GM19463 (cell line): ENCODE data around the gene TMEM106B.
"Not testable (repeated sequence)": the region's sequence is repeated elsewhere in the genome, so short reads cannot be mapped to it uniquely, and the experiment has no call there.

ENCODE experiments used
- ATAC-seq: cut with Tn5 transposase; IDR thresholded peaks from one replicate; pipeline ENCODE4 v1.9.1; 2021; ENCODE audit warnings: mild to moderate bottlenecking, moderate library complexity; ENCODE audit not compliant: unreplicated experiment

The TMEM106B gene

DNA sequence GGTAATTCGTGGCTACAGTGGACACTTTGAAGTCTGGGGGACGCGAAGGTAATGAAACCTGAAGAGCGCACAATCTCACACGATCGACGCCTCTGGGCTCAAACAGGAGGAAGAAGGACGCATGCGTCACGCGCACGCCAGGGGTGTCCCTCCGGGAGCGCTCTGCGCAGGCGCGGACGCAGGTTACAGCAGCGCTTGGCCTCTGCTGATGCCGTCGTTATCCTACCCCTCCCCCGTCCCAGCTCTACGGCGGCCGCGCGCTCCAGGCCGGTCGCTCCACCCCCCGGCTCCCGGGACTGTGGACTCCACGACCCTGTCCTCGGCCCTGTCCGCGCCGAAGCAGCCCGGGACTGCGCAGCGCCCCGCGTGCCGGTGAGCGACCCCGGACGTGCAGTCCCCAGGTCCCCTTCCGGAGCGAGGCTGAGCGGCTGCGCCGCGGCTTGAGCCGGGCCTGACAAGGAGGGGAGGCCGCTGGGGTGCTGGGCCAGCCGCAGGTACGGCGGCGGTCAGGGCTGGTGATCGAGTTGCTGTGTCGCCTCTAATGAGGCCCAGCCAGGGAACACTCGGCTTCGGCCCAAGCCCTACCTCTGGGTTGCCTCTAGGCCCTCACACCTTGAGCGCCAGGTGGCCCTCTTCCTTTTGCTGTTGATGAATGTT is at the start of gene TMEM106B:
TMEM106B (plus strand) TSS at position 241 of the 657 bp plus-strand sequence. CDS start 3,517 bp downstream, outside the sequence.
- ATAC-seq: peak; percentile 91

DNA sequence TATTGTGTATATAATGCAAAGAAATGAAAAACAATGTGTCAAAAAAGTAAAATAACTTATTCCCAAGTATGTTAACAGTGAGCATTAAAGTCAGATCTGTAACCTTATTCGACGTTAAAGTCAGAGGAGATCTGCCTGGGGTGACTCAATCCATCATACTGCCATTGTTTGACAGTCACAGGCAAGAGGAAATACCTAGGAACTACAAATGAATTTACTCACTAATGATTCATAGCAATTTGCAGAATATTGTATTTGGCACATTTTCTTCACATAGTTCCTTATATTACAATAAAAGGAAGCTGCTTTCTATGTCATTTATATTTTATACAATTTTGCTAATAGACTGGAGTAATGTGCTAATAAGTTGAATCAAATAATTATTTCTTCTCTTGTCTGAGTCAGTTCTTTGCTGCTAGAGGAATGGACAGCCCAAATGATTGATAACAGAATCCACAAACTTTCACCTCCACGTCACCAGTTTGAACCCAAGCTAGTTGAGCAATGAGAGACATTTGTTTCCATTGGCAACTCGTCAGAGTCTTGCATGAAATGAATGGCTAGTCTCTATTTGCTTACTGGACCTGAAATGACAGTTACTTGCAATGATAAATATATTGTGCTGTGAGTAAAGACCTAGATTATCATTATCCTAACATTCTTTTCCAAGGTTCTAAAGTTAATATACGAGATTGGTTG is 48.5 kb upstream of the TMEM106B start:
- no peak for ATAC-seq

DNA sequence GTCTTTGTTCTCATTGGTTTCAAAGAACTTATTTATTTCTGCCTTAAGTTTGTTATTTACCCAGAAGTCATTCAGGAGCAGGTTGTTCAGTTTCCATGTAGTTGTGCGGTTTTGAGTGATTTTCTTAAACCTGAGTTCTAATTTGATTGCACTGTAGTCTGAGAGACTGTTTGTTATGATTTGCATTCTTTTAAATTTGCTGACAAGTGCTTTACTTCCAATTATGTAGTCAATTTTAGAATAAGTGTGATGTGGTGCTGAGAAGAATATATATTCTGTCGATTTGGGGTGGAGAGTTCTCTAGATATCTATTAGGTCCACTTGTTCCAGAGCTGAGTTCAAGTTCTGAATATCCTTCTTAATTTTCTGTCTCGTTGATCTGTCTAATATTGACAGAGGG is 43.0 kb upstream of the TMEM106B start:
- ATAC-seq: not testable (repeated sequence)

DNA sequence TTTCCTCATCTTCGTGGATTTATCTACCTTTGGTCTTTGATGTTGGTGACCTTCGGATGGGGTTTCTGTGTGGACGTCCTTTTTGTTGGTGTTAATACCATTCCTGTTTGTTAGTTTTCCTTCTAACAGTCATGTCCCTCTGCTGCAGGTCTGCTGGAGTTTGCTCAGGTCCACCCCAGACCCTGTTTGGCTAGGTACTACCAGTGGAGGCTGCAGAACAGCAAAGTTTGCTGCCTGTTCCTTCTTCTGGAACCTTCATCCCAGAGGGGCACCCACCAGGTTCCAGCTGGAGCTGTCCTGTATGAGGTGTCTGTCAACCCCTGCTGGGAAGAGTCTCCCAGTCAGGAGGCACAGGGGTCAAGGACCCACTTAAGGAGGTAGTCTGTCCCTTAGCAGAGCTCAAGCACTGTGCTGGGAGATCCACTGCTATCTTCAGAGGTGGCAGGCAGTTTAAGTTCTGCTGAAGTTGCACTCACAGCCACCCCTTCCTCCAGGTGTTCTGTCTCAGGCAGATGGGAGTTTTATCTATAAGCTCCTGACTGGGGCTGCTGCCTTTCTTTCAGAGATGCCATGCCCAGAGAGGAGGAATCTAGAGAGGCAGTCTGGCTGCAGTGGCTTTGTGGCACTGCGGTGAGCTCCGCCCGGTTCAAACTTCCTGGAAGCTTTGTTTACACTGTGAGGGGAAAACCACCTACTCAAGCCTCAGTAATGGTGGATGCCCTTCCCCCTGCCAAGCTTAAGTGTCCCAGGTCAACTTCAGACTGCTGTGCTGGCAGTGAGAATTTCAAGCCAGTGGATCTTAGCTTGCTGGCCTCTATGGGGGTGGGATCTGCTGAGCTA is 40.9 kb upstream of the TMEM106B start:
- not testable (repeated sequence) for ATAC-seq

DNA sequence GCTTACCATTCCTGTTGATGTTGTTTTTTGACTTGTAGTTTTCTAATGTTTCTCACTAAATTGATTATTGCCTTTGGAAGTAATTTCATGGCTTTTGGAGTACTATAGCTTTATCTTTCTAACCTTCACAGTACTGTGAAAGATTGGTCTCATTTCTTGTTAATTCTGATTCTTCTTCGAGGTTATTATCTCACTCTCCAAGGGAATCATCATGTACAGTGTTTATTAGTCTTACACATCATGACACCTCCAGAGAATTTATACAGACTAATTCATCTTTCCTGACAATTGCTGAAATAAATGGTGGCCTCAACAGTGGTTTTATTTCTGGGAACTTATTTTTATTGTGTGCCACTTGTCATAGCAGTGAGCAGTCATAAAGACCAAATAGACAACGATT is 37.4 kb upstream of the TMEM106B start:
- ATAC-seq: no peak

DNA sequence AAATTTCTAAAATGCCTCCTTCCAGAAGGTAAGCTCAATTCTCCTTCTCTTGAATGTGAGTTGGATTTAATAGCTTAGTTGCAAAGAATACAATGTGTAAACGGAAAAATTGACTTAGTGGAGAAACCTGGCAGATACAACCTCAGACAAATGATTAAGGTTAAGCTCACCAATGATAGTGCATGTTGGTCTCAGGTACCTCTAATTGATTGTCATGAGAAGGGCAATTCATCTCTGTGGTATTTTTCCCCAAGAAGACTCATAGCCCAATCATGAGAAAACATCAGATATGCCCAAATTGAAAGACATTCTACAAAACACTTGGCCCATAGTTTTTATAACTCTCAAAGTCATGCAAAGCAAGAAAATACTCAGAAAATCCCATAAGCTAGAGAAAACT is 36.2 kb upstream of the TMEM106B start:
- ATAC-seq: no peak

DNA sequence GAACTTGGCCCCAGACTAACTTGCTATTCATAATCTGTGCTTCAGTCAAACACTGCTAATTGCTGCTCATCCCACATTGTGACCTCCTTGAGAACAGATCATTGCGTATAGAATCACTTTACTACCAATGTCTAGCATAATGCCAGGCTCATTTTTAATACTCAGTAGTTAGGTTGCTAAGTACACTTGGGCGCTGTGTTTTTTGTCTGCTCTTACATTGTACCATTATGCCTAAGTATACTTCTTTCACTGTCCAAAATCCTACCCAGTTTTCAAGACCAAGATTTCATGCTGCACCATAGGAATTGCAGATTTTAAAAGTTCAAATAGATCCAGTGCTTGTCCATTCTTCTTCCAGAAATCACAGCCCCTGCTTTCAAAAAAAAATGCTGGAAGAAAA is 32.8 kb upstream of the TMEM106B start:
- ATAC-seq: no peak

DNA sequence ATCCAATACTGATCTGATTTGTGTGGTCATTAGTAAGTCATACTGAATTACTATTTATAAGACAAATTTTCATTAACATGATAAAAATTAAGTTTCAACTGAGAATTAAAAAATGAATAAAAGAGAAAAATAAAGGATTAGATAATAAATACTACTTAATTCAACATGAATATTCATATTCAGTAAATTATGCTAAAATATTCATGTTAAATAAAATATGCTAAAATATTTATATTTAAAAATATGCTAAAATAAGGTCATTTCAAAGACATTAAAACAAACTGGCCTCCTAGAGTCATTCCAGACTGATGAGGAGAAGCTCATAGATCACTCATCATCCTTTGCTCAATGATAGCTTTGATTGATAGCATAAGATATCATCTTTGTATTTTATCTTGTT is 16.7 kb upstream of the TMEM106B start:
- no peak for ATAC-seq

DNA sequence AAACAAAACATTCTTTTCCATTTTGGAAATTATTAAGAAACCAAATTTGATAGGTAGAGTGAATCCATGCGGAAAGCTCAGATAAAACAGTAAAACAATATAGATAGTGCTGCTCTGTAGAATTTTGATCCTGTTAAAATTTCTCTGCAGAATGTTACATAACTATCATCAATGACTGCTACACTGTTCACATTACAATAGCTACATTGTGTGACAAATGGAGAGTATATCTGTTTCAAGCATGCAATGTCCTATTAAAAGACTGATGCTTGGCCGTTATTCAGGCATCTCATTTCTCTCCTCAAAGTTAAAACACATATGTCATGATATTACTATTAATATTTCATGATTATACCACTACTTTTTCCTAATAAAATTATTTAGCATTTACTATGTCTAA is 14.7 kb upstream of the TMEM106B start:
- ATAC-seq: no peak

DNA sequence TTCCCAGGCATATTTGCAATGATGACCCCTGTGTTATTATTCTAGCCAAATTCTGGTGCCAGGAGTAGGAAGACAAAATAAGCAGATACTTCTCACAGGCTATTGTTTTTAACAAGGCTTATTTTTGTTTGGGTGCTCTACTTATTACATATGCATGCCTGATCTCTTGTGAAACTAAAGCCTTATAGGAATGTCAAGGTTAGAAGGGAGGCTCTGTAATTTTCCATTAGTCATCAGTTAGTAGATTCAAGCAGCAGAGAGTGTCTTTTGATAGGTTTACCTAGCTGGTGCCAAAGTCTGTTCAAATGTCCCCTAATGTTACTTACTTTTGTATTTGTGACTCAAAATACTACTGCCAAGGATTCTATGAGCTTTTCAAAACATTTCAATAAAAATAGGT is 11.7 kb upstream of the TMEM106B start:
- ATAC-seq: no peak

DNA sequence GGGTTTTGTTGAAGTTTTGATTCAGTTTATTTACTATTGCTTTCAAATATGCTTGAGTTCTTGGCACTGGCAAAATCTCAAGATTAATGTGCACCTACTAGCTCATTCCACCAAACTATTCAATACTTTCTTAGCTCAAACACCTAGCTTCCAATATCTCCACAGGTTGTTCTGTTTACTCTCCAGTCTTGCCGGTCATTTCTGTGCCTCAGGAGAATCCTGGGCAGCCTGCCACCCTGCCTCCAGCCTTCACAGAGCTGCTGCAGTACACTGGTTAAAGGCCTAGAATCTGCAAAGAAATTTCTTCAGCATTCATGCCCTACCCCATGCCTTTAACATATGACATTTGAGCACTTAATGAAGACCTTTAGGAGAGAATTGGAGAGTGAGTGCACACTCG is 4.0 kb upstream of the TMEM106B start:
- ATAC-seq: no peak

DNA sequence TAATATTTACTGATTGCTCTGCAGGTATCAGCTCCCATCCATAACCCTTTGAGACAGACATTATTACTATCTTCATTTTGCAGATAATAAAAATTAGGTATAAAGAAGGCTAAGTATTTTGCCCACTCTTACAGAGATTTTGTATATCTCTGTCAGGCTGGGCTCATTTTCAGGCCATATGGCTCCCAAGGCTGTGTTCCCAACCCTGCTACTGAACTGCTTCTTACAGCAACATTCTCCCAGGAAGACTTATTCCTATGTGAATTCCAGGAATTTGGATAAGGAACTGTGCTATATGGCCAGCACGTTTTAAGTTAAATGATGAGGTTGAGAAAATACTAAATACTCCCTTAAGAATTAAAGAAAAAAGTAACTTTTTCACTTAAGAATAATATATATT is 1.9 kb upstream of the TMEM106B start:
- ATAC-seq: no peak

DNA sequence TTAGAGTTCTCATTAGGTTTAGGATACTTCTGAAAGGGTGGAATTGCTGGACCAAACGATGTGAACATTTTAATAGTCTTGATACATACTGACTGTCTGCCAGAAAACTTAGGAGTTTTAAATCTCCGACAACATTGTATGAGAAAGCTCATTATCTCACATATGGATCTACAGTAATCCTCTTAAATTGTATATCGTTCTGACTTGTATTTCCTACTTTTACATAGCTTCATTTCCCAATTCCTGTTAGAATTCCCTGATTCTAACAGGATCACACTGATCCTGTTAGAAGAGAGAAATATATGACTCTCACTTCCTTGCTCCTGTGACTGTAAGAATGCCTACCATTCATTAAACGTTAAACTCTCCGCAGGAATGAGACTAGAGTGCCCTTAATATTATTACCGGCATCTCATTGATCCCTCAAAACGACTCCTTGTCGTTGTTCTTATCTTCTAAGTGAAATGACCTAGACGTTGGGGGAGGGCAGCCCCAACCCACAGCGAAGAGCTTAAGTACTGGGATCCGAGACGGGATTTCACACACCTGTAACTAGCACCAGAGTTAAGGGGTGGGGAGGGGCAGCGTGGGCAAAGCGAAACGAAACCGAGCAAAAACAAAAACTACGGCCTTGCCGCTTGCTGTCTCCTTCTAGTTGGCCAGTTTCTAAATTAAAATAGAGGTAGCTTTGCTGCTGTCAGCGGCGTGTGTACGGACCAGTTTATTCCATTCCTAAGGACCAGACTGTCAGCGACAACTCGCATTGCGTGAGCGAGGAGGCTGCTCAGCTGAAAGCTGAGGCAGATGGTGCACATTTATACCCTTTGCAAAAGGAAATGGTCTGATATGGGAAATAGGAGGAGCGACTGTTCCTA is 678 bp upstream of the TMEM106B start:
- peak; percentile 24 for ATAC-seq

DNA sequence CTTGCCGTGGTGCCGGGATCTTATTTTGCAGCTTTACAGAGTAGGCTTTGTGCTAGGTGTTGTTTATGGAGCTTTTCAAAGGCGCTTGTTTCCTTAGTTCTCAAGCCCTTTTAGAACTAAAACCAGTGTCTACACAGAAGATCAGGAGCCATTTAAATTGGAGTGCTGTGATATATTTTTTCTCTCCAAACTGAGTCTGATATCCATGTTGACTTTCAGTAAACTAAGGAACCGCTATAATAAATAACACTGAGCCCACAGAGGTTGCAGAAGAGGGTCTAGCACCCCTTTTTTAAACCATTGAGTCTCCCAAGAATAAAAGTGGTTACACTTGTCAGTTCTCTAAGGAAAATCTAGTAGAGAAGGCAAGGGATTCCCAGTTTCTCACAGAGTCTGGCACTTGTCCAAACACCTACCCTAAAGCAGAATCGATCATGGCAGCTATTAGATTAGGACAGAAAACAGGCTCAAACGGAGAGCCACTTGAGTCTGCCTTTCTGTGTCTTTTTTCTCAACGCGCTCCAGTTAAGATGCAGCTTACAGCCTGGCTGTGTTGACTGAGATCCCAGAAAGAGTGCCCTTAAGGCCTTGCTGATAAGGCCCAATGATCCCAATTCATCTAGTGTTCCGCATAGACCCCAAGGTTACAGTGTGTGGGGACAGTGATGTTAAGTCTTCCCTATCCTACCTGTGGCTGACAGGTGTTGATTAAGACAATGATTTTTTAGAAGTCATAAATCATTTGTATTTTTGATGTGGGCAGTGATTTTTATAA is 804 bp downstream of the TMEM106B start:
- ATAC-seq: no peak

DNA sequence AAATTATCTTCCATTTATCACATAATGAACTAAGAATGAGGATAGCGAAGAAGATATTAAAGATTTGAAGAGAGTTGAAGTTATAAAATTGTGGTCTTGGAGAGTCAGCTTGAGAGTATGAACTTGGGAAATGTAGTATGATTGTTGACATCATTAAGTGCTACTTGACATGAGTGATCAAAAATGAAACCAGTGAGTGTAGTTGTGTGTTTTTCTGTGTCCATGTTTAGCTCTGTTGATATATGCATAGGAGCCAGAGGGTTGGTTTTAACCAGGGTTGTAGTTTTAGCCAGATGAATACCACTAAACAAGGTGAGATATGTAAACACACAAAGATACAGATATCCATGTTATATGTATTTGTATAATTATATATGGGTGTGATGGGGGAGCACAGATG is 6.2 kb downstream of the TMEM106B start:
- ATAC-seq: no peak

DNA sequence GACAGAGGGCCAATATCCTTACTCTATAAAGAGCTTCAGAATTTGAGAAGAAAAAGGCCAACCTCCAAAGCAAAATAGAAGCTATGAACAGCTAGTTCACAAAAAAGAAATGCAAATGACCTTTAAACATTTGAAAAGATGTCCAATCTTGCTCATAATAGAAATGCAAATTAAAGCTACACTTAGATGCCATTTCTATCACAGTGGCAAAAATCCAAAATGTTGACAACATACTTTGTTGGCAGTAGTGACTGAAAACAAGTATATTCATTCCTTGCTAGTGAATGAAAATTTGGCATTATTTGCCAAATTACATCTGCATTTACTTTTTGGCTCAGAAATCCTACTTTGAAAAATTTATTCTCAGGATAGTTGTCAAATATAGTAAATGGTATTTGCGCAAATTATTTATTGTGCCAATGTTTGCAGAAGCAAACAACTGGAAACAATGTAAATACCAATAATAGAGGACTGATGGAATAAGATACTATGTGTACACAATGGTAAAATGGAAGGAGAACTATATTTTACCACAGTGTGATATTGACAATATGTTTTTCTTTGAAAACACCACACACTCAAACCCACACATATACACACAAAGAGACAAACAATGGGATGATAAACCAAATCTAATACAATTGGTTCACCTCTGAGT is 9.4 kb downstream of the TMEM106B start:
- no peak for ATAC-seq

DNA sequence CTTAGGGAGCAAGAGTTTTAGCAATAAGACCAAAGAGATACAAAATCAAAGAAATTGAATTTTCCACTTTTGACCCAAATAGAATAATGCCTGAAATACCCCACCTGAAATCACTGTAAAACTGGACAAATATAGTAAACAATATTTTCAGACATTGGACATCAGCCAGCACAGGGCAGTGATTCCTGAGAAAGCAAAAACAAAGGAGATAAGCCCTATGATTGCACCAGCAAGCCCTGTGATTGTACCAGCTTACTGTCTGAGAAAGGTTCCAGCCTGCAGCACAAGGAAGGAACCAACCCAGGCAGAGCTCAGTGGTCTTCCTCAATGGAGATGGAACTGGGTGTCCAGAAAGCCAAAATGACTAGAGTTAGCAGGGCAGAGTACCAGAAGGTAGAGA is 10.3 kb downstream of the TMEM106B start:
- no peak for ATAC-seq

DNA sequence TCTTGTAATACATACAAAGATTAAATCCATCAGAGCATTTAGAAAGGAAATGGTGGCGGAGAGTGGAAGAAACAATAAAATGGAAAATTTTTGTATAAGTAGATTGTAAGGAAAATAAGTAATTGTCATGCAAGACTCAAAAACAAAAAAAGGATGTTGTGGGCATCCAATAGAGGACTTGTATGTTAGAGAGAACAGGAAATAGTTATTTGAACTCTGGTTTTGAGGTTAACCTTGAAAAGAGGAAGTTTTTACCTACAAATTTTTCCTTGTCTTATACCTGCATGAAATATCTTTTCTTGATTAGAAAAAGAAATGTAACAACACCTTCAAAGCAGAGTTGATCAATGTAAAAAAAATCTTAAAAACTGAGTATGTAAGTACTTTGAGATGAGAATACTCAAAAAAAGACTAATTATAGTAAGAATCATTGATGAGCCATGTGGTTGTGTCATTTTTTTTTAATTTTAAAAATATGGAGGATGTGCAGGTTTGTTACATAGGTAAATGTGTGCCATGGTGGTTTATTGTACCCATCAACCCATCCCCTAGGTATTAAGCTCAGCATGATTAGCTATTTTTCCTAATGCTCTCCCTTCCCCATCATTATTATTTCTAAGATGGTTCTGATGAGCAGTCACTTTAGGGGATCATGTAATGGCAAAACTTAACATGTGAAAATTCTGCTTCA is 11.9 kb downstream of the TMEM106B start:
- ATAC-seq: peak; percentile 82

DNA sequence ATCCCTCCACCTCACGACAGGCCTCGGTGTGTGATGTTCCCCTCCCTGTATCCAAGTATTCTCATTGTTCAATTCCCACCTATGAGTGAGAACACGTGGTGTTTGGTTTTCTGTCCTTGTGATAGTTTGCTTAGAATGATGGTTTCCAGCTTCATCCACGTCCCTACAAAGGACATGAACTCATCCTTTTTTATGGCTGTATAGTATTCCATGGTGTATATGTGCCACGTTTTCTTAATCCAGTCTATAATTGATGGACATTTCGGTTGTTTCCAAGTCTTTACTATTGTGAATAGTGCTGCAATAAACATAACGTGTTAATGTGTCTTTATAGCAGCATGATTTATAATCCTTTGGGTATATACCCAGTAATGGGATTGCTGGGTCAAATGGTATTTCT is 13.9 kb downstream of the TMEM106B start:
- ATAC-seq: not testable (repeated sequence)
